Measurements from ENCODE around the gene PHLDA2. TPM values are rescaled to one million over a fixed set of nuclear protein-coding genes. Genes with fewer than 3 reads are reported as not detected.

PHLDA2 gene
- total and polyA plus RNA-seq, 9 of the 15 experiments (the other 6 are each of a cell fraction or from before 2014, with no cell fraction given): 0.43 to 42.4 (median 4.7) TPM

DNA sequence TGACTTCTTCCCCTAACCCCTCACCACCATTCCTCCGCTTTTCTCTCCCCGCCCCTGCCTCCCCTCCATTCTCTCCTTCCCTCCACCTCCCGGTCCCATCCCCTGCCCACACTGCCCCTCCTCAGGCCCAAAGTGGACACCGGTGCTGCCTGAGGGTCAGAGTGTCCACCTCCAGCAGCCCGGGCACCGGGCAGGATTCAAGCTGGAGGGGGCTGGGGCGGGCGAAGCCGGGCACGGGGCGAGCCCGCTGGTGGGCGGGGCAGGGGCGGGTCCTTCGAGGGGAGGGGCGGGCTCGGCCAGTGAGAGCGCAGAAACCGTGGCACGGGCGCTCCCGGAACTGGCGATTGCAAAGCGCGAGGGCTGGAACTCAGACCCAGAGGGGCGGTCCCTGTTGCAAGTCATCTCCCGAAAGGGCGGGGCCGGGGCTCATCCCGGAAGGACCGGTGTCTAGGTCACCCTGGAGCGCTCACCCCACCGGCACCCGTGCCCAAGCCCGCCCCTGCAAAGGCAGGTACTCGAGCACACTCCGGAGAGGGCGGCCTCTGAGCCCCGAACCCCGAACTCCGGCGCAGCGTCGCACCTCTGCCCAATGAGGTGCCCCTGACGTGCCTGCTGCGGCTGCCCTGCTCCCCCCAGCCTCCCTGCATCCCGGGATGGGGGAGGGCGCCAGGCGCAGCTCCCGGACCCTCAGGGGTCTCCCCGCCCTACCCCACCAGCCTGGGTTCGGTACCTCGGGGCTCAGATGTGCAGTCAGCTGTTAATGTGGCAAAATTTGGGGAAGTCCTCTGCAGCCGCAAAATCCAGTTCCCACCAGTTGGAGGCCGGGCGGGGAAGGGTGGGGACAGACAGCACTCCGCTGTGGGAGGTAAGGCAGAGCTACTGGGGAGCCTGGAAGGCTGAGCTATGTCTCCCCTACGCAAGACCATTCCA is 27.1 kb downstream of the PHLDA2 start (continued):
- TF ChIP-seq ZKSCAN1 (IDR thresholded peaks at IDR 0.05; ENCODE audit: low read depth, low read length) (no peak), EP400 (IDR thresholded peaks at IDR 0.05) (peak; percentile 81; the same call in 1 of the 2 replicates), HDAC6 (IDR thresholded peaks at IDR 0.05; ENCODE audit: low read depth, low read length) (no peak), BRD4 (IDR thresholded peaks at IDR 0.05) (0 out of 2 replicates have a peak, but pooled peaks have one; percentile 21), ZNF239 (CRISPR knock-in tag; IDR thresholded peaks at IDR 0.05) (no peak), RBBP5 (IDR thresholded peaks at IDR 0.05; ENCODE audit: borderline replicate concordance, insufficient read depth, low read length, poor library complexity, severe bottlenecking) (no peak), HDAC2 (IDR thresholded peaks at IDR 0.05) (0 out of 2 replicates have a peak, but pooled peaks have one; percentile 34), NR2F6 (CRISPR knock-in tag; IDR thresholded peaks at IDR 0.05) (no peak), WHSC1 (IDR thresholded peaks at IDR 0.05; ENCODE audit: low read length) (no peak), SMAD1 (IDR thresholded peaks at IDR 0.05; ENCODE audit: low read depth, low read length, partially characterized antibody) (no peak), PYGO2 (tag; IDR thresholded peaks at IDR 0.05) (no peak), FOXK1 (CRISPR knock-in tag; IDR thresholded peaks at IDR 0.05; ENCODE audit: borderline replicate concordance) (no peak)
- TF ChIP-seq, protein P1, sequence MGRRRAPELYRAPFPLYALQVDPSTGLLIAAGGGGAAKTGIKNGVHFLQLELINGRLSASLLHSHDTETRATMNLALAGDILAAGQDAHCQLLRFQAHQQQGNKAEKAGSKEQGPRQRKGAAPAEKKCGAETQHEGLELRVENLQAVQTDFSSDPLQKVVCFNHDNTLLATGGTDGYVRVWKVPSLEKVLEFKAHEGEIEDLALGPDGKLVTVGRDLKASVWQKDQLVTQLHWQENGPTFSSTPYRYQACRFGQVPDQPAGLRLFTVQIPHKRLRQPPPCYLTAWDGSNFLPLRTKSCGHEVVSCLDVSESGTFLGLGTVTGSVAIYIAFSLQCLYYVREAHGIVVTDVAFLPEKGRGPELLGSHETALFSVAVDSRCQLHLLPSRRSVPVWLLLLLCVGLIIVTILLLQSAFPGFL (CRISPR knock-in tag; IDR thresholded peaks at IDR 0.05): no peak
- TF ChIP-seq, protein P2, sequence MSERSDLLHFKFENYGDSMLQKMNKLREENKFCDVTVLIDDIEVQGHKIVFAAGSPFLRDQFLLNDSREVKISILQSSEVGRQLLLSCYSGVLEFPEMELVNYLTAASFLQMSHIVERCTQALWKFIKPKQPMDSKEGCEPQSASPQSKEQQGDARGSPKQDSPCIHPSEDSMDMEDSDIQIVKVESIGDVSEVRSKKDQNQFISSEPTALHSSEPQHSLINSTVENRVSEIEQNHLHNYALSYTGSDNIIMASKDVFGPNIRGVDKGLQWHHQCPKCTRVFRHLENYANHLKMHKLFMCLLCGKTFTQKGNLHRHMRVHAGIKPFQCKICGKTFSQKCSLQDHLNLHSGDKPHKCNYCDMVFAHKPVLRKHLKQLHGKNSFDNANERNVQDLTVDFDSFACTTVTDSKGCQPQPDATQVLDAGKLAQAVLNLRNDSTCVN (CRISPR knock-in tag; IDR thresholded peaks at IDR 0.05): peak; percentile 20; the same call in 1 of the 2 replicates
- TF ChIP-seq, protein P3, sequence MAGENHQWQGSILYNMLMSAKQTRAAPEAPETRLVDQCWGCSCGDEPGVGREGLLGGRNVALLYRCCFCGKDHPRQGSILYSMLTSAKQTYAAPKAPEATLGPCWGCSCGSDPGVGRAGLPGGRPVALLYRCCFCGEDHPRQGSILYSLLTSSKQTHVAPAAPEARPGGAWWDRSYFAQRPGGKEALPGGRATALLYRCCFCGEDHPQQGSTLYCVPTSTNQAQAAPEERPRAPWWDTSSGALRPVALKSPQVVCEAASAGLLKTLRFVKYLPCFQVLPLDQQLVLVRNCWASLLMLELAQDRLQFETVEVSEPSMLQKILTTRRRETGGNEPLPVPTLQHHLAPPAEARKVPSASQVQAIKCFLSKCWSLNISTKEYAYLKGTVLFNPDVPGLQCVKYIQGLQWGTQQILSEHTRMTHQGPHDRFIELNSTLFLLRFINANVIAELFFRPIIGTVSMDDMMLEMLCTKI (IDR thresholded peaks at IDR 0.05; ENCODE audit: partially characterized antibody): no peak
- TF ChIP-seq, protein P4, sequence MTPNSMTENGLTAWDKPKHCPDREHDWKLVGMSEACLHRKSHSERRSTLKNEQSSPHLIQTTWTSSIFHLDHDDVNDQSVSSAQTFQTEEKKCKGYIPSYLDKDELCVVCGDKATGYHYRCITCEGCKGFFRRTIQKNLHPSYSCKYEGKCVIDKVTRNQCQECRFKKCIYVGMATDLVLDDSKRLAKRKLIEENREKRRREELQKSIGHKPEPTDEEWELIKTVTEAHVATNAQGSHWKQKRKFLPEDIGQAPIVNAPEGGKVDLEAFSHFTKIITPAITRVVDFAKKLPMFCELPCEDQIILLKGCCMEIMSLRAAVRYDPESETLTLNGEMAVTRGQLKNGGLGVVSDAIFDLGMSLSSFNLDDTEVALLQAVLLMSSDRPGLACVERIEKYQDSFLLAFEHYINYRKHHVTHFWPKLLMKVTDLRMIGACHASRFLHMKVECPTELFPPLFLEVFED (CRISPR knock-in tag; conservative IDR thresholded peaks at IDR 0.05): no peak; the same call in 1 of the 2 replicates
- TF ChIP-seq, protein P5, sequence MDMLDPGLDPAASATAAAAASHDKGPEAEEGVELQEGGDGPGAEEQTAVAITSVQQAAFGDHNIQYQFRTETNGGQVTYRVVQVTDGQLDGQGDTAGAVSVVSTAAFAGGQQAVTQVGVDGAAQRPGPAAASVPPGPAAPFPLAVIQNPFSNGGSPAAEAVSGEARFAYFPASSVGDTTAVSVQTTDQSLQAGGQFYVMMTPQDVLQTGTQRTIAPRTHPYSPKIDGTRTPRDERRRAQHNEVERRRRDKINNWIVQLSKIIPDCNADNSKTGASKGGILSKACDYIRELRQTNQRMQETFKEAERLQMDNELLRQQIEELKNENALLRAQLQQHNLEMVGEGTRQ (CRISPR knock-in tag; IDR thresholded peaks at IDR 0.05): no peak
- TF ChIP-seq, protein P6, sequence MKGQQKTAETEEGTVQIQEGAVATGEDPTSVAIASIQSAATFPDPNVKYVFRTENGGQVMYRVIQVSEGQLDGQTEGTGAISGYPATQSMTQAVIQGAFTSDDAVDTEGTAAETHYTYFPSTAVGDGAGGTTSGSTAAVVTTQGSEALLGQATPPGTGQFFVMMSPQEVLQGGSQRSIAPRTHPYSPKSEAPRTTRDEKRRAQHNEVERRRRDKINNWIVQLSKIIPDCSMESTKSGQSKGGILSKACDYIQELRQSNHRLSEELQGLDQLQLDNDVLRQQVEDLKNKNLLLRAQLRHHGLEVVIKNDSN (CRISPR knock-in tag; IDR thresholded peaks at IDR 0.05): 0 out of 2 replicates have a peak, but pooled peaks have one; percentile 23

Measured in K562 (cell line).